T-helper 17 cell (primary cell): Measurements from ENCODE around the gene CRB2. TPM values are rescaled to one million over a fixed set of nuclear protein-coding genes. Genes with fewer than 3 reads are reported as not detected.
A peak's percentile ranks its signal among the peaks of the same experiment; 100 is the strongest.

Experiments used
- ATAC-seq: fragments of 150-1000 bp; cut with Tn5 transposase; 2 replicates; pipeline ENCODE4 v1.10.0; 2021; ENCODE audit warnings: mild to moderate bottlenecking, moderate library complexity
- DNase-seq, 3 donors: peaks; one replicate each; pipeline versions ENCODE4 v3.0.0 to v3.0.0-alpha.2; 2020 to 2021
- H3K9me3 ChIP-seq: one replicate; pipeline ENCODE4 v1.7.0; 2013; ENCODE audit warnings: low read length, mild to moderate bottlenecking; ENCODE audit not compliant: control insufficient read depth, poor library complexity, severe bottlenecking
- H3K27ac Mint-ChIP-seq: one replicate; pipeline ENCODE4 v1.8.0; 2022; ENCODE audit warnings: mild to moderate bottlenecking, moderate library complexity, mixed read lengths
- H3K27me3 Mint-ChIP-seq: one replicate; pipeline ENCODE4 v1.8.0; 2022; ENCODE audit warnings: mixed read lengths
- H3K36me3 Mint-ChIP-seq: one replicate; pipeline ENCODE4 v1.8.0; 2022; ENCODE audit warnings: low read depth, mixed read lengths
- H3K4me1 Mint-ChIP-seq: one replicate; pipeline ENCODE4 v1.8.0; 2022; ENCODE audit warnings: mild to moderate bottlenecking, mixed read lengths
- H3K4me3 Mint-ChIP-seq: one replicate; pipeline ENCODE4 v1.8.0; 2022; ENCODE audit warnings: mild to moderate bottlenecking, moderate library complexity, mixed read lengths
- total RNA-seq, 4 donors: library from RNA in 2 of 4; stranded (reverse) in 2 of 4; gene quantifications; one replicate each; pipeline ENCODE4 v1.2.3 and lab custom pipeline; 2022 to 2026

Gene CRB2
- total RNA-seq, 2 donors from 2014 or later = not detected

DNA sequence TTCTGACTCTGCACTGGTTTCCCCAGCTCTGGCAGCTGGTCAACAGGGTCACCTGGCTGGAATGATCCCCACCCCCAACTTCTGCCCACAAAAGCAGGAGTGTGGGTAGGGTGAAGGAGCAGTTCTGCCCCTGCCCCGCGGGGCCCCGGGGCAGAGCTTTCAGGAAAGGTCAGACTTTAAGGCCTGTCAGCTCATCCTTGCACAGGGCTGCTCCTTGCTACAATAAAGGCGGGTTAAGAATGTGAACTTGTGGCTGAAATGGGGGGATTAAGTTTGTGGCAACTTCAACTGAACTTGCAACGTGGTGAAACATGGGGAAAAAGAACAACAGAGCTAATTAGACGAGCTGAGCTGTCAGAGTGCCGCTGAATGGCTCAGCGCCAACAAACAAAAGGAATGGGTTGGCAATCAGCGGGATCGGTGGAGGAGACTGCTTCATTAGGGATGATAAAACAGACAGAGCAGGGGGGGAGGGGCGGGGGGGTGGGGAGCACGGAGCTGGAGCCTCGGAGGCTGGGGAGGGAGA is 50.8 kb downstream of the CRB2 start:
- H3K9me3 ChIP-seq = no peaks in the 10 kb centered on the region
- peaks cover 5% of the 10 kb centered on the region for H3K4me1 Mint-ChIP-seq
- no peak for ATAC-seq
- no peak overlapping the region for H3K27ac Mint-ChIP-seq
- no peaks in the 10 kb centered on the region for H3K27me3 Mint-ChIP-seq
- DNase-seq = no peak
- no peak overlapping the region for H3K4me3 Mint-ChIP-seq
- no peaks in the 10 kb centered on the region for H3K36me3 Mint-ChIP-seq

DNA sequence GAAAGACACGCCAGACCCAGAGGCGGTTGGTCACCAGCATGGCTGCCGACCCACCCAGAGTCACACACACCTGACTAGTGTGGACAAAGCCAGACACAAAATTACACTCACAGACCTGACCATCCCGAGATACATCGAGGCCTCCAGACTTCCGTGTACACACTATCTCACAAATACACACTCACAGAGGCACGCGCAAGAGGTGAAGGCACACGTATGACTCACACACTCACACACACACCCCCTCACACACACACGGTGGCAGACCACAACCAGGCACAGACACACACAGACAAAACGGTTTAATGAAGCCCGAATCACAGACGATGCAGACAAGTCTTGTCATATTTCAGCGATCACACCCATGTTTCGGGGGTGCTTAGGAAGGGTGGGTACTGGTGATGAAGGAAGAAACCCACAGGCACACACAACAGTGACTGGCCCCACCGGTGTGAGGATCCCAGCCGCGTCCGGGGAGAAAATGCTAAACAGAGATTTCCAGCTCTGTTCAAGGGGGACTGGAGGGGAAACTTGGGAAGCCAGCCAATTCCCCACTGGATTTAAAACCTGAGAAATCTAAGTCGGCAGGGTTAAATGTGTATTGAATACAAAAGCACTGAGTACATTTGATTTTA is 51.3 kb downstream of the CRB2 start:
- H3K27me3 Mint-ChIP-seq = no peaks in the 10 kb centered on the region
- H3K4me3 Mint-ChIP-seq = peak overlapping the region; percentile 53
- H3K9me3 ChIP-seq = no peaks in the 10 kb centered on the region
- ATAC-seq (no peak), DNase-seq (no peak)
- no peak overlapping the region for H3K27ac Mint-ChIP-seq
- peaks cover 8% of the 10 kb centered on the region for H3K4me1 Mint-ChIP-seq
- H3K36me3 Mint-ChIP-seq = no peaks in the 10 kb centered on the region

DNA sequence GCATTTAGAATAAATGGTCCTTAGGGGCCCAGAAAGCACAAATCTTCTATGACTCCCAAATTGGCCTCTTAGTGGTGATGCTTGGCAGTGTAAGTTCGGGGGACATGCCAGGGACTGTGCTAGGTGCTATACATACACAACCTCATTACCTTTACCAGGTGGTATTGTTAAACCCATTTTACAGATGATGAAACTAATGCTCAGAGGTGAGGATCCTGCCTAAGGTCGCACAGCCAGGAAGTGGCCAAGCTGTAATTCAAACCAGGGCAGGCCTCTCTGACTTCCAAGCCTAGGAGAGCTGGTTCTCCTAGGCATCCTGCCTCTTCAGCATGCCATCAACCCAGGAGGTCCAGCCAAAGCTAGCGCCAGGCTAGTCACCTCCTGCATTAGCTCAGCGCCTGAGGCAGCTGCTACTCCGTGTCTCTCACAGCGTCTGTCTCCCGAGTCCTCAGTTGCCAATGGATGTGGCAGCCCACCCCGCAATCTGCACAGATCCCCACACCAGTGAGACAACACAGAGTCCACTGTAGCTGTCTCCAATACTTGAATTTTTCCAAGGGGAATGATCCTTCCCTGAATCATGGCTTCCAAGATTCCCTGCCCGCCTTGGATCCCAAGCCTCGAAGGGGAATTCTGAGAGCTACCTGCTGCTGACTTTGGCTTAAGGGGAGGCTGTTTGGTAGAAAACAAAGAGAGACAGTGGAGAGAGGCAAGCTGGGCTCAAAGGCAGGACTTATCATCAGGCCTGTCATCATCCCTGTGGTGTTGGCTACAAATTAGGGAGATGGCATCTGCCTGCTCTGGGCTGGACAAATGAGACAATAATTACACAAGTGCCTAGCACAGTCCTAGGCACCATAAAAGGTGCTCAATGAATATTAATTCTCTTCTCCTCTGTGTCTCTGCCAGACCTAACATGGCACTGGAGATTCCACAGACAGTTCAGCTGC is 52.6 kb downstream of the CRB2 start:
- Mint-ChIP-seq H3K27me3 (no peaks in the 10 kb centered on the region), H3K4me3 (no peak overlapping the region), H3K4me1 (peaks cover 8% of the 10 kb centered on the region), H3K27ac (no peak overlapping the region), H3K36me3 (no peaks in the 10 kb centered on the region)
- ATAC-seq (no peak), DNase-seq (no peak)
- no peaks in the 10 kb centered on the region for H3K9me3 ChIP-seq

DNA sequence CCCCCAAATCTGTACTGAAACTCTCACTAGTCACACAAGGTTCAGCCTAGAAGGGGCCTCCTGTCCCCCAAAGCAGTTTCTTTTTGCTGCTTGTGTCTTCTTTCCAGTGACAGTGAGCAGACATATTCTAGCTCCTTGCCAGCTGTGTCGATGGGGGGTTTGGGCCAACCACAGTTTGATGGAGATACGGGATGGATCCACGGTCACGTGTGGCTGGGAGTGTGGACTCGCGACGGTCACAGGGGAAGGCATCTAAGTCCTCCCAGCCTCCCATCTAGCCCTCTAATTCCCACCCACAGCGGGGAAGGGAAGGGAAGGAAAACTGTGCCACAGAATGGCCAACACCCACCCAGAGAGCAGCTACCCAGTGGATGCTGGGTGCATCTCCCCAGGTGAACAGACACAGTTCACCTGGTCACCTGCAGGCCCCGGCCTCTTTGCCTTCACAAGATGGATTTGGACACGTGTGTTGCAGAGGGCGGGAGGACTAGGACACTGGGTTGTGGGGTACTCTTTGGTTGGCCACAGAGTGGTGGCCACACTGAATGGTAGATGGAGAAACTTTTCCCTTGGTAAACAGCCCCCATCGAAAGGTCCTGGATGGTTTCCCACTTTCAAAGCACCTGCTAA is 54.4 kb downstream of the CRB2 start:
- ATAC-seq = no peak
- Mint-ChIP-seq H3K27me3 (no peaks in the 10 kb centered on the region), H3K4me1 (peaks cover 8% of the 10 kb centered on the region), H3K4me3 (no peak overlapping the region), H3K27ac (no peak overlapping the region), H3K36me3 (no peaks in the 10 kb centered on the region)
- H3K9me3 ChIP-seq = no peaks in the 10 kb centered on the region
- no peak for DNase-seq

DNA sequence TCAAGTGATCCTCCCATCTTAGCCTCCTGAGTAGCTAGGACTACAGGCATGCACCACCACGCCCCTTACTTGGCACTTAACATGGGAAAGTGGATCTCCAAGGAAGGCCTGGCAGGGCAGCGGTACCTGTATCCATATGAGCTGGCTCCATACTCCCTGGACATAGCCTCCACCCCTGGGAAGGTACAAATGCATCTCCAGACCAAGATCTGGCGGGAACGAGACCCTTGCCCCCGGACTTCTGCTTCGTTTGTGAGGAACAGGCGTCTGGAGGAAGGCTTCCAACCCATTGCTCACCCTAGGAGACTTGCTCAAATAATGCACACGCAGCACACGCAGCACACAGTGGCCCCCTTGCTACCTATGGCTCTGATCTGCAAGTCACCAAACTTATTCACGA is 55.2 kb downstream of the CRB2 start:
- Mint-ChIP-seq H3K36me3 (peaks cover 3% of the 10 kb centered on the region), H3K4me3 (no peak overlapping the region), H3K27me3 (no peaks in the 10 kb centered on the region), H3K27ac (no peak overlapping the region), H3K4me1 (peaks cover 8% of the 10 kb centered on the region)
- DNase-seq (no peak), ATAC-seq (no peak)
- H3K9me3 ChIP-seq = no peaks in the 10 kb centered on the region

DNA sequence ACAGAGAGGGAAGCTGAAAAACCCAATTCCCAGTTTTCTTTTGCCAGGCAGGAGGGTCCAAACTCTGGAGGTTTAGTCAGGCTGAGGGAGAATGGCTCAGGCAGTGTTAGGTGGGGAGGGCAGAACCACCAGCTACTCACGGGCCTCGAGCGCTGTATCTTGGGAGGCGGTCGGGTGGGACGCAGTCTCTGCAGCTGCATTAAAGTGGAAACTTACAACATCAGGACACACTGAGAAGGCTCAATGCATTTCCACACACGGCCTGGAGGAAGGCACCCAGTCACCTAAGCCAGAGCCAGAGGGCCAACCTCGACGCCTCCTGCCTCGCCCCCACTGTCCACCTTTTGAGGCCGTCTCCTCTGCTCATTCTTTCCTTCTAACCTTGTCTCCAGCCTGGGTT is 55.6 kb downstream of the CRB2 start:
- ATAC-seq (no peak), DNase-seq (no peak)
- H3K27ac Mint-ChIP-seq = no peak overlapping the region
- H3K36me3 Mint-ChIP-seq = peaks cover 6% of the 10 kb centered on the region
- H3K9me3 ChIP-seq = no peaks in the 10 kb centered on the region
- no peak overlapping the region for H3K4me3 Mint-ChIP-seq
- H3K4me1 Mint-ChIP-seq = peaks cover 10% of the 10 kb centered on the region
- no peaks in the 10 kb centered on the region for H3K27me3 Mint-ChIP-seq

DNA sequence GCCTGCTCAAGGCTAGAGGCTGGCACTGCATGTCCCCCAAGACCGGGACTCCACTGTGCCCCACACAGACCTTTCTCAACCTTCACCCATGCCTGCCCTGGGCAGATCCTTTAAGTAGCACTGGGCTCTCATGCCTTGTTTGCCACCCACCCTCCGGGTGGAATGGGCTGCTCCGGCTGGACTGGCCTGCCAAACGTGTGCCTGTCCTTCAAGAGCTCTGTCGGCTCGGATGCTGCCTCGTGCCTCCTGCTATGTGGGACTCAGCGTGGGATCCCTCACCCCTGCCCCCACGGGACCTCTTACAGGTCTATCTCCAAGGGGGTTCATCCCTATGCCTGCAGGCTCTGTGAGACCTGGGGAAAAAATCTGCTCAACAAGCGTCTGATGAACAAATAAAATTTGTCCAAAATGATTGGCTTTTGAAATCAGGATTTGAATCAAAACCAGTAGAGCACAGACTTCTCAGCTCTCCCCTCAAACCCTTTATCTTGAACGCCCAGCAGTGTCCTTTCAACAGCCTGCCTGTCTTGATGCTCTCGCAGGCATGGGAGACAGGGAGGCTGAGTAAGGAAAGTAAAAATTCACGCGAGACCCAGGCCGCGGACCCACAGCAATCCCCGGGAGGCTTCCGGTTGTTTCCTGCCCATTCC is 56.3 kb downstream of the CRB2 start:
- H3K9me3 ChIP-seq = no peaks in the 10 kb centered on the region
- DNase-seq = no peak
- no peak overlapping the region for H3K4me3 Mint-ChIP-seq
- H3K36me3 Mint-ChIP-seq = peaks cover 6% of the 10 kb centered on the region
- H3K27ac Mint-ChIP-seq = no peak overlapping the region
- H3K4me1 Mint-ChIP-seq = peaks cover 6% of the 10 kb centered on the region
- ATAC-seq = no peak
- no peaks in the 10 kb centered on the region for H3K27me3 Mint-ChIP-seq

DNA sequence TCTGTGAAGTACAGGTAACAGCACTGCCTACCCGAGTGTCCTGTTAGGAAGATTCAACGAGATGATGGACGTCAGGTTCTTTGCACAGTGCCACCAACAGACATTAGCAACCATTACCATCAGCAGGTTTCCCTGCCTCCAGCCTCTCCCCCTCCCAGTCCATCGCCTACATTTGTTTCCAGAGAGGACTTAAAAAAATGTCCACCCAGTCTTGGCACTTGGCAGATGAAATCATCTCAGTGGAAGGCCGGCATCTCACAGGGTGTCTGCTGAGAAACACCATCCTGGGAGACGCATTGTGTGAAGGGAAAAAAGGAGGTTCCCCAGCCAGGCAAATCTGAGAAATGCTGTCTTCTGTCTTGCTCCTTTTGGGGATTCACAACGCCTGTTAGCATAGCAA is 58.2 kb downstream of the CRB2 start:
- peaks cover 7% of the 10 kb centered on the region for H3K4me1 Mint-ChIP-seq
- H3K9me3 ChIP-seq = no peaks in the 10 kb centered on the region
- H3K4me3 Mint-ChIP-seq = no peak overlapping the region
- ATAC-seq (no peak), DNase-seq (no peak)
- H3K27ac Mint-ChIP-seq = no peak overlapping the region
- no peaks in the 10 kb centered on the region for H3K27me3 Mint-ChIP-seq
- H3K36me3 Mint-ChIP-seq = peaks cover 8% of the 10 kb centered on the region

DNA sequence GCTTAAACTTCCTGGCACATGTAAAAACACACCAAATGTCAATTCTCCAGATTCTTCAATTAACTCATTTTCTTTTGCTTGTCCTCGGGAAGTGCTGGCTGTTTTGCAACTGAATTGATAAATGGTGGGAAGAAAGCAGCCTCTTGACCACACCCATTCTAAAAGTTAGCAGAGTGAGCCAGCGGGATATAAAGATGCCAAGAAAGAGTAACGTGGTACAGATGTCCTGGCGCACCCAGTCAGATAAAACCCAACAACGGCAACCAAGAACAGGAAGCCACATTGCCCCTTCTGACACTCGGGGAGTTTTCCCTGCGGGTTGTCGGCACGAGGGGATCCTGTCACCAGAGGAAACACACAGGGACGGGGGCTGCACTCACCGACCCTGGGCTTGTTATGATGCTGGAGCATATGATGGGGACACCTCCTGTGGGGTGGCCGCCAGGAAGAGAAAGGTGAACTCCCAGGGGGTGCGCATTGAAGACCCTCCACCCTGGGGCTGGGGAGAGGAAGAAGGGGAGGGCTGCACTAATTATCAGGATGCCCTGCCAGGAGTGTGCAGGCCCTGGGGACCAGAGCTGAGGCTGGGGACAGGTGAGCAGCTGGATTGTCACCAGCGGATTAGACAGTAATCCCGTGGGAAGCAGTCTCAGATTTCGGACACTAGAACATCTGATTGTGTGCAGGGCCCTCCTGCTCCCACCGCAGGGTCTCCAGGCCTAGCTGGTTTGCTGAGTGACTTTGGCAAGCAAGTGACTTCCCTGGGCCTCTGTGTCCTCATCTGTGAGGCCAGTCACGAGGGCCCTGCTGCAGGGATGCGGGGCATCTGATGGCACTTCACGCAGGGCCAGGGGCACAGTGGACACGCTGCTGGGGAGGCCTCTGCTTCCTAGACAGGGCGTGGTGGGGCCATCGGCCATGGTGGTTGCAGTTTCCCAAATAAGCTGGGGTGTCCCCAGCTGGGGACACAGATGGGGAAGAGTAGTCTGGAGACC is 59.2 kb downstream of the CRB2 start:
- H3K4me3 Mint-ChIP-seq = no peak overlapping the region
- H3K27ac Mint-ChIP-seq = no peak overlapping the region
- ATAC-seq (no peak), DNase-seq (no peak)
- H3K4me1 Mint-ChIP-seq = peaks cover 7% of the 10 kb centered on the region
- H3K27me3 Mint-ChIP-seq = no peaks in the 10 kb centered on the region
- peaks cover 9% of the 10 kb centered on the region for H3K36me3 Mint-ChIP-seq
- no peaks in the 10 kb centered on the region for H3K9me3 ChIP-seq

DNA sequence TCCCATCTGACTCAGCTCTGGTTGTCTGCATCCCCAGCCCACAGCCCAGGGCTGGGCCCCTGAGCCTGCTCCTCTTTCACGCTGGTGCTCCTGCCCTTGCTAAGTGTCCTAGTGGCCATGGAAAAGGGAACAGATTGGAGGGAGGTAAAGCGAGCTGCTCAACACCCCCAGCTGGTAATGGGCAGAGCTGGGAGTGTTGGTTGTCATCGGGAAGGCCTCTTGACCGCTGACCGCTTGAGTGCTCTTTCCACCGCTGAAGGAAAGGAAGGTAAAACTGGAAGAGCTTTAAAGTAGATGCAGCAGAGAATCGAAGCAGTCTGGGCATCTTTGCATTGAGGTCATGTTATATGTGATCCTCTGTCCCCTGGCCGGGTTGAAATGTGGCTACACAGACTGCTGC is 60.2 kb downstream of the CRB2 start:
- peaks cover 9% of the 10 kb centered on the region for H3K36me3 Mint-ChIP-seq
- DNase-seq (no peak), ATAC-seq (no peak)
- H3K27me3 Mint-ChIP-seq = no peaks in the 10 kb centered on the region
- H3K27ac Mint-ChIP-seq = no peak overlapping the region
- peaks cover 7% of the 10 kb centered on the region for H3K4me1 Mint-ChIP-seq
- no peak overlapping the region for H3K4me3 Mint-ChIP-seq
- no peaks in the 10 kb centered on the region for H3K9me3 ChIP-seq

DNA sequence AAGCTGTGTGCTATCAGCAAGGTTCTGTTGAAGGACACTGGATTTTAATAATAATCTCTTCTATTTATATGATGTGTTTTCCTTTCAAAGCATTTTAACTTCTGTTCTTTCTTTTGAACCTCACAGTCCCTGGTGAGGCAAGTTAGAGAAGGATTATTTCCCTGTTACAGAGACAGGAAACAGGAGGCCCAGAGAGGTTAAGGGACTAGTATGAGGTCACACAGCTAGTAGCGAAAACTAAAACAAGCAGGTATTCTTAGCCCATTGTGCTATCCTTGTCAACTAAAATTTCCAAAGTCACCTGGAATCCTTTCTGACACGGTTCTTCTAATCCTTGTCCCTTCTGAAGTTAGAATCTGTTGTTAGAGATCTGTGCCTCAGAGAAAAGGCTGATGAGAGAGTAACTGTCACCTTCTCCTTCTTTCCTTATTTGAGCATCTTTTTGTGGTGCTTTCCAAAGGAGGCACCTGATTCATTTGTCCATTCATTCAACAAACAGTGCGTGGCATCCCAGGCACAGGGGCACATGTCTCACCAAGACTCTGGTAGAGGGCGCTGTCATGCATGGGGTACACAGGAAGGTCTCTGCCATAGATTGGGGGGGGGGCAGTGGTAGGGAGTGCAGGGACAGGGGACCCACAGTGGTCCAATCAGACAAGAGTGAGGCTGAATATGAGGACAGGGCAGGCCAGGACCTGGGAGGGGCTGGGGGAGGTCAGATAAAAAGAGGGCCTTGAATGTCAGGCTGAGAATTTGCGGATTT is 61.5 kb downstream of the CRB2 start:
- no peaks in the 10 kb centered on the region for H3K27me3 Mint-ChIP-seq

DNA sequence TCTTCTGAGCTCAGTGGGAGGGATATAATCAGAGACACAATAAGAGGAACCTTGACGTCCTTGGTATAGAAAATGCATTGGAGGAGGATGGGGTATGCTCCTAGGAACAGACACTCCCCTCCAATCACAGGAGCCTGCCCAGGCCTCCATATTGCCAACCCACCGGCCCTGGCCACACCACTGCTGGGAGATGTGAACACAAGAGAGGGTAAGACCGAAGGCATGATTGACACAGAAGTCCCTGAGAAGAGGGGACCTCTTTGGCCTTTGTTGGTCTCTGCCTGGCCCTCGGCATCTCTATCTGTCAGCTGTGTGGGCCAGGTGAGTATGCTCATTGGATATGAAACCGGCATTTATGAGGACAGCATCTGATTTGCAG is 62.0 kb downstream of the CRB2 start:
- Mint-ChIP-seq H3K36me3 (peaks cover 12% of the 10 kb centered on the region), H3K27me3 (no peaks in the 10 kb centered on the region), H3K4me3 (no peak overlapping the region), H3K4me1 (peaks cover 4% of the 10 kb centered on the region), H3K27ac (no peak overlapping the region)
- H3K9me3 ChIP-seq = no peaks in the 10 kb centered on the region
- DNase-seq = no peak
- no peak for ATAC-seq

More for the DNA sequence above, 61.5 kb downstream of the CRB2 start:
- ATAC-seq (no peak), DNase-seq (no peak)
- Mint-ChIP-seq H3K27ac (no peak overlapping the region), H3K4me3 (no peak overlapping the region), H3K4me1 (peaks cover 4% of the 10 kb centered on the region), H3K36me3 (peaks cover 12% of the 10 kb centered on the region)
- H3K9me3 ChIP-seq = no peaks in the 10 kb centered on the region
